ENCODE measurements around the gene PKHD1. TPM values are rescaled to one million over a fixed set of nuclear protein-coding genes. Genes with fewer than 3 reads are reported as not detected.

The PKHD1 gene
- total and polyA plus RNA-seq, 11 donors = 0.02 to 0.04 TPM; not detected in 9

GRCh38 chr6:51827580-51827979 is 259.8 kb downstream of the PKHD1 start:
- Histone ChIP-seq H3K9me3 (no peaks in the 10 kb centered on the region), H3K27ac (no peak overlapping the region), H3K4me1 (no peaks in the 10 kb centered on the region), H3K27me3 (no peaks in the 10 kb centered on the region), H3K4me3 (no peak overlapping the region), H3K36me3 (no peaks in the 10 kb centered on the region)
- TF ChIP-seq CTCF (IDR thresholded peaks at IDR 0.05) (no peak), POLR2A (IDR thresholded peaks at IDR 0.05) (no peak)
- DNase-seq (no peak), ATAC-seq (no peak)
- WGBS, 4 donors = 76 to 96% (median 87%) methylated on average over 1 of the region's 1 CpG
- intact Hi-C loops (cut with DNase I) = no loop called here

- Histone ChIP-seq H3K27me3 (no peaks in the 10 kb centered on the region), H3K36me3 (no peaks in the 10 kb centered on the region), H3K27ac (no peak overlapping the region), H3K4me3 (no peak overlapping the region), H3K4me1 (no peaks in the 10 kb centered on the region), H3K9me3 (no peaks in the 10 kb centered on the region)
- TF ChIP-seq POLR2A (IDR thresholded peaks at IDR 0.05) = no peak
- TF ChIP-seq CTCF (IDR thresholded peaks at IDR 0.05) = no peak
- DNase-seq = no peak
- intact Hi-C loops (cut with DNase I) = no loop called here
- ATAC-seq = no peak
Measured at GRCh38 chr6:51824940-51825339, 262.5 kb downstream of the PKHD1 start.

GRCh38 chr6:51820555-51820954 is 266.9 kb downstream of the PKHD1 start:
- Histone ChIP-seq H3K27me3 (no peaks in the 10 kb centered on the region), H3K36me3 (no peaks in the 10 kb centered on the region), H3K4me3 (no peak overlapping the region), H3K4me1 (no peaks in the 10 kb centered on the region), H3K27ac (no peak overlapping the region), H3K9me3 (no peaks in the 10 kb centered on the region)
- ATAC-seq (no peak), DNase-seq (no peak)
- no peak for TF ChIP-seq CTCF (IDR thresholded peaks at IDR 0.05)
- no peak for TF ChIP-seq POLR2A (IDR thresholded peaks at IDR 0.05)
- intact Hi-C loops (cut with DNase I) = no loop called here

- Histone ChIP-seq H3K36me3 (no peaks in the 10 kb centered on the region), H3K27ac (no peak overlapping the region), H3K9me3 (no peaks in the 10 kb centered on the region), H3K4me1 (no peaks in the 10 kb centered on the region), H3K4me3 (no peak overlapping the region), H3K27me3 (peaks cover 0 to 2% (median 0%) of the 10 kb centered on the region in 9 donors)
- ATAC-seq (no peak), DNase-seq (no peak)
- intact Hi-C loops (cut with DNase I) = no loop called here
- WGBS, 4 donors = 51 to 57% (median 56%) methylated on average over 6 of the region's 6 CpGs
- no peak for TF ChIP-seq CTCF (IDR thresholded peaks at IDR 0.05)
- no peak for TF ChIP-seq POLR2A (IDR thresholded peaks at IDR 0.05)
Measured at GRCh38 chr6:51818520-51819022, 268.8 kb downstream of the PKHD1 start.

All from heart left ventricle (tissue), 16 donors.